ENCODE results near the gene BICRAL. TPM values are rescaled to one million over a fixed set of nuclear protein-coding genes. Genes with fewer than 3 reads are reported as not detected.
"Not testable (repeated sequence)": the region's sequence is repeated elsewhere in the genome, so short reads cannot be mapped to it uniquely, and the experiment has no call there.

BICRAL gene, protein sequence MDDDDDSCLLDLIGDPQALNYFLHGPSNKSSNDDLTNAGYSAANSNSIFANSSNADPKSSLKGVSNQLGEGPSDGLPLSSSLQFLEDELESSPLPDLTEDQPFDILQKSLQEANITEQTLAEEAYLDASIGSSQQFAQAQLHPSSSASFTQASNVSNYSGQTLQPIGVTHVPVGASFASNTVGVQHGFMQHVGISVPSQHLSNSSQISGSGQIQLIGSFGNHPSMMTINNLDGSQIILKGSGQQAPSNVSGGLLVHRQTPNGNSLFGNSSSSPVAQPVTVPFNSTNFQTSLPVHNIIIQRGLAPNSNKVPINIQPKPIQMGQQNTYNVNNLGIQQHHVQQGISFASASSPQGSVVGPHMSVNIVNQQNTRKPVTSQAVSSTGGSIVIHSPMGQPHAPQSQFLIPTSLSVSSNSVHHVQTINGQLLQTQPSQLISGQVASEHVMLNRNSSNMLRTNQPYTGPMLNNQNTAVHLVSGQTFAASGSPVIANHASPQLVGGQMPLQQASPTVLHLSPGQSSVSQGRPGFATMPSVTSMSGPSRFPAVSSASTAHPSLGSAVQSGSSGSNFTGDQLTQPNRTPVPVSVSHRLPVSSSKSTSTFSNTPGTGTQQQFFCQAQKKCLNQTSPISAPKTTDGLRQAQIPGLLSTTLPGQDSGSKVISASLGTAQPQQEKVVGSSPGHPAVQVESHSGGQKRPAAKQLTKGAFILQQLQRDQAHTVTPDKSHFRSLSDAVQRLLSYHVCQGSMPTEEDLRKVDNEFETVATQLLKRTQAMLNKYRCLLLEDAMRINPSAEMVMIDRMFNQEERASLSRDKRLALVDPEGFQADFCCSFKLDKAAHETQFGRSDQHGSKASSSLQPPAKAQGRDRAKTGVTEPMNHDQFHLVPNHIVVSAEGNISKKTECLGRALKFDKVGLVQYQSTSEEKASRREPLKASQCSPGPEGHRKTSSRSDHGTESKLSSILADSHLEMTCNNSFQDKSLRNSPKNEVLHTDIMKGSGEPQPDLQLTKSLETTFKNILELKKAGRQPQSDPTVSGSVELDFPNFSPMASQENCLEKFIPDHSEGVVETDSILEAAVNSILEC
- total RNA-seq = 10 to 100 TPM; 12.1 to 12.6 TPM

DNA sequence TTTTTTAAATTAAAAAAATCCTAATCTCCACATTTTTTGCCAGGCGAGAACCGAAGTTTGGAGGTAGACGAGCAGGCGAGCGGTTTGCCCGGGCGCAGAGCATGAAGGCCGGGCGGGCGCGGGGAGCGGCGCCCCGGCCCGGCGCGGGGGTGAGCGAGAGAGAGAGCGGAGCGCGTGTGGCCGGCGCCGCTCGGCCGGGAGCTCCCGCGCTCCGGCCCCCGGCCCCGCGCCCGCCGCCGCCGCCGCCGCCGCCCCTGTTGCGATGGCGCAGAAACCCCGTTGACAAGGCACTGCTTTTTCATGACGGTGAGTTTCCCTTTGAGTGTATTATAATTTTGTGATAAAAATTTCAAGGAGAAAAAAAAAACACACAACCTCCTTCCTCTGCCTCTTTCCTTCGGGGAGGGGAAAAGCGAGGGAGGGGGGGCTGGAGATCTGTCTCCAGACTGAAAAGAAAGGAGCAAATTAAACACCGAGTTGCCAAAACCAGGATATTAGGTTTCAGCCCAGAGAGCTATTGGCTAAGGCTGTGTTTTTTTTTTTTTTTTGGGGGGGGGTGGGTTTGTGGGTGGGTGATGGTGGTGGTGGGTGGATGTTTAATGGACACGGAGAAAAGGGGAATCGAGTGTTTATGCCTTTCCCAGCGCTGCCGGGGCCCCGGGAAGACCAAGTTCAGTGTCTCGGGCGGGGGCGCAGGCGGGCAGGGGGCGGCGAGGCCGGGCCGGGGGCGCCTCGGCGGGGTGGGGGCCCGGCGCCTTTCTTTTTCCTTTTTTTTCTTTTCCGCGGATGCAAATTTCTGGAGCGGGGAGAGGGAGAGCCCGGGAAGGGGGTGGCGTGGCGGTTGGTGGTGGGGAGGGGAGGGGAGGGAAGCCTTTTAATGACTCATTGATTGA lies at the start of gene BICRAL:
TSS of gene BICRAL (plus strand) at position 257 of the 893 bp plus-strand sequence. CDS start 39,971 bp downstream, outside the sequence.
- CTCF ChIA-PET = interaction anchor here (2.0 kb wide), 1 partner anchor 36 kb away, joined by 9 read pairs; the partner anchor contains the start of gene TBCC
- POLR2A ChIA-PET = interaction anchor here (0.6 to 3.9 kb wide), 11 partner anchors 9 to 224 kb away, joined by 3 to 67 read pairs (median 4); partner anchors contain the start of genes CNPY3, RPL7L1, TBCC and UBR2

DNA sequence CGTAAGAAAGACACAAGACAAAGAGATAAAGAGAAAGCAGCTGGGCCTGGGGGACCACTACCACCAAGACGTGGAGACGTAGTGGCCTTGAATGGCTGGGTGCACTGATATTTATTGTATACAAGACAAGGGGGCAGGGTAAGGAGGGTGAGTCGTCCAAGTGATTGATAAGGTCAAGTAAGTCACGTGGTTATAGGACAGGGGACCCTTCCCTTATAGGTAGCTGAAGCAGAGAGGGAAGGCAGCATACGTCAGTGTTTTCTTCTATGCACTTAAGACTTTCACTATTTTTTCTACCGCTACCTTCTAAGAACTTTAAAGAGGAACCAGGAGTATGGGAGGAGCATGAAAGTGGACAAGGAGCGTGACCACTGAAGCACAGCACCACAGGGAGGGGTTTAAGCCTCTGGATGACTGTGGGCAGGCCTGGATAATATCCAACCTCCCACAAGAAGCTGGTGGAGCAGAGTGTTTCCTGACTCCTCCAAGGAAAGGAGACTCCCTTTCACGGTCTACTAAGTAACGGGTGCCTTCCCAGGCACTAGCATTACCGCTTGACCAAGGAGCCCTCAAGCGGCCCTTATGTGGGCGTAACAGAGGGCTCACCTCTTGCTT lies 47.9 kb upstream of the BICRAL start:
- POLR2A ChIA-PET, CTCF ChIA-PET: not testable (repeated sequence)

DNA sequence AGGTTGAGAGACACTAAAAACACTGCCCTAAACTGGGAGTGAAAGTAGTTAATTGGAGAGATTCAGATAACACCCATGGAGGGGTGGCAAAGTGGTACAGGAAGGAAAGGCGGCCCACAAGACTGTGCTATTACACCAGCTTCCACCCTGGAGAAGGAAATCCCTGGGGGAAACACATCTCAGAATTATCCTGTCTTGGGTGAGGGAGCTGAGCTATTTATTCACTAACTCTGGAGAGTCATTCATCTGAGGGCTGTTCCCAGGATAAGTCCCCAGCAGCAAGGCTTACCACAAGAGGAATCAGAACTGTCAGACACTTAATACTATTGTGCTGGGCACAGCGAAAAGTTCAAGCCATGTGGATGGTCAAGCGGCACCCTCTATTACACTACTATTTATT lies 45.9 kb upstream of the BICRAL start:
- CTCF ChIA-PET = no interaction called here
- POLR2A ChIA-PET = no interaction called here

DNA sequence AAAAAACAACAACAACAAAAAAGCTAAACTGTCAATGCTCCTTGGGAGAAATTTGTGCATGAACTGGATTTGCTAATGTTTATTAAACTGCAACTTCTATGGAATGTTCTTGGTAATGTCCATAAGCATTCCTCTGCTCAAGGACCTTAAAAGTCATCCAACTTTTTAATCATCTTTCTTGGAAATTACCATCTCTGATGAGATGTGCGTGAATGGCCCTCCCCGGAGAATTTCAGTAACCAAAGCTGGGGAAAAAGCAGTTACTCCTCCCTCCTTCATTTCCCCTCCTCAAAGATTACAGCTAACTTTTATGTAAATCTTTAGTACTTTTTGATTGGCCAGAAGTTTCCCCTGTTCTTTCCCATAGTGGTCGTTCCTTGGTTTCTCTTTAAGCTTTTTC lies 41.1 kb upstream of the BICRAL start:
- POLR2A ChIA-PET = interaction anchor here (0.5 to 1.5 kb wide), 2 partner anchors 13 to 91 kb away, joined by 3 read pairs; no protein-coding TSS in a partner anchor
- CTCF ChIA-PET = interaction anchor here (0.6 kb wide), 3 partner anchors 15 to 90 kb away, joined by 3 to 4 read pairs (median 3); no protein-coding TSS in a partner anchor

DNA sequence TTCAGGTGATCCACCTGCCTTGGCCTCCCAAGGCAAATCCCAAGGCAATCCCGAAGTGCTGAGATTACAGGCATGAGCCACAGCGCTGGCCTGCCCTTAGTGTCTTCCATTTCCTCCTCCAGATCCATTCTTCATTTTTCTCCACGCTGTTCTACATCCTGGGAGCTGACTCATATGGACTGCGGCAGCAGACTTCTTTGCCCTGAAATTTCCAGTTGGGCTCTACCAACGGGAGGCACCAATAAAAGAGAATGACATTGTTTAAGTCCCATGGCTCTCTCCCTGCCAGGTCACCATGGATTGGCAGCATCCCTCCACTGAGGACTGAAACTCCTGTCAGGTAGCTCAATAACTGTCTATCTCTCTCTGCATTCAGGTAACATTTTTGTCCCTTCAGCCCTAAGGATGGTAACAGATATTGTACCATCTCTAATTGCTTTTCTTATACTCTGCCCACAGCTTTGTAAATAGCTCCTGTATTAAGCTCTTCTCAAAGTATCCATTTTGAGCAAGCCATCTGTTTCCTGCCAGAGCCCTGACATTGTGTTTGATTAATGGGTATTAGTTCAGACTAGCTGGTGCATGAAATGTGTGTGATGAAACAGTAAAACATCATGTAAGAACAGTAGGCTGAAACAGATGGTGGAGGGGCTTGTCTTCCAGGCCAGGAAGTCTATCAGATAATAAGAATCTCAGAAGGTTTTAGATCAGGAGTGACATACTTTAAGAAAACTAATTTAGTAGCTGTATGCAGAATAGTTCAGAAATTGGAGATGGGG lies 39.5 kb upstream of the BICRAL start:
- CTCF ChIA-PET = interaction anchor here (0.9 kb wide), 1 partner anchor 15 kb away, joined by 4 read pairs; no protein-coding TSS in a partner anchor

DNA sequence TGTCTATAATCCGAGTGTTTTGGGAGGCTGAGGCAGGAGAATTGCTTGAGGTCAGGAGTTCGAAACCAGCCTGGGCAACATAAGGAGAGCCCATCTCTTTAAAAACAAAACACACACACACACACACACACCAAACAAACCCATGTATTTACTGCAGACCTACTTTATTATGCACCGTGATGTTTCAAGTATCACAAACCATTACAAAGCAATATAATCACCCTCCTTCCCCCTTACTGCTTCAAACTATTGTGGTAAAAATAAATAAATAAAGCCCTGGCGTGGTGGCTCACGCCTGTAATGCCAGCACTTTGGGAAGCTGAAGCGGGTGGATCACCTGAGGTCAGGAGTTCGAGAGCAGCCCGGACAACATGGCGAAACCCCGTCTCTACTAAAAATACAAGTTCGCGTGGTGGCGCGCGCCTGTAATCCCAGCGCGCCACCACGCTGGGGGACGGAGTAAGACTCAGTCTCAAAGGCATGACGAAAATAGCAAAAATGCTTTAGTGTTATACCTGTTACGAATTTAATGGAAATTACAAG lies 37.4 kb upstream of the BICRAL start:
- ChIA-PET CTCF (interaction anchor here (0.7 to 2.8 kb wide), 4 partner anchors 18 to 122 kb away, joined by 4 to 9 read pairs (median 5); partner anchors contain the start of gene BICRAL), POLR2A (interaction anchor here (0.6 to 4.3 kb wide), 4 partner anchors 17 to 146 kb away, joined by 5 to 67 read pairs (median 7); partner anchors contain the start of gene BICRAL)

More for the DNA sequence above, 39.5 kb upstream of the BICRAL start:
- POLR2A ChIA-PET = interaction anchor here (0.5 kb wide), 1 partner anchor 9 kb away, joined by 3 read pairs; no protein-coding TSS in a partner anchor

DNA sequence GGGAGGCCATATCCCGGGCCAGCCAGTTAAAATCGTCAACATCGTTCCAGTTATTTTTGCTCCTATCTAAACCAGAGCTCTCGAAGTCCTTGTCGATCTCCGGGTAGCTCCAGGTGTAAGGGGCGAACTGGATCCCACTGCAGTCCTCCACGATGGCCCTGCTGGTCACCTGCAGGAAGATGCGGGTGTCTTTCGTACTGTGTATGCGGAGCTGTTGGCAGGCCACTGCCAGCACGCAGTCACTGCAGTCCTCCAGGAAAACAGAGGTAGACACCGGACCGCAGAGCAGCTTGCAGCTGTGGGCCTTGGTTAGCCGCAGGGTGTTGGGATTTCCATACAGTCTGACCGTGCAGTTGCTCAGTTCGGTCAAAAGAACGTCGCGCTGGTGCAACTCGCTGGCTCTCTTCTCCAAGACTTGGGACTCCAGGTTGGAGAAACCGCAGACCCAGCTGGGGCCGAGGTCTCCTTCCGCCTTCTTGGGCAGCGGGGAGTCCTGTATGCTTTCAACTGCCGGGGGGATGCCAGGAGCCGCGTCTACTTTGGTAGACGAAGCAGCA lies 36.7 kb upstream of the BICRAL start:
- ChIA-PET POLR2A (interaction anchor here (0.6 to 4.3 kb wide), 6 partner anchors 18 to 173 kb away, joined by 3 to 67 read pairs (median 7); partner anchors contain the start of gene BICRAL), CTCF (interaction anchor here (1.0 to 2.8 kb wide), 4 partner anchors 18 to 37 kb away, joined by 3 to 11 read pairs (median 6); partner anchors contain the start of gene BICRAL)

DNA sequence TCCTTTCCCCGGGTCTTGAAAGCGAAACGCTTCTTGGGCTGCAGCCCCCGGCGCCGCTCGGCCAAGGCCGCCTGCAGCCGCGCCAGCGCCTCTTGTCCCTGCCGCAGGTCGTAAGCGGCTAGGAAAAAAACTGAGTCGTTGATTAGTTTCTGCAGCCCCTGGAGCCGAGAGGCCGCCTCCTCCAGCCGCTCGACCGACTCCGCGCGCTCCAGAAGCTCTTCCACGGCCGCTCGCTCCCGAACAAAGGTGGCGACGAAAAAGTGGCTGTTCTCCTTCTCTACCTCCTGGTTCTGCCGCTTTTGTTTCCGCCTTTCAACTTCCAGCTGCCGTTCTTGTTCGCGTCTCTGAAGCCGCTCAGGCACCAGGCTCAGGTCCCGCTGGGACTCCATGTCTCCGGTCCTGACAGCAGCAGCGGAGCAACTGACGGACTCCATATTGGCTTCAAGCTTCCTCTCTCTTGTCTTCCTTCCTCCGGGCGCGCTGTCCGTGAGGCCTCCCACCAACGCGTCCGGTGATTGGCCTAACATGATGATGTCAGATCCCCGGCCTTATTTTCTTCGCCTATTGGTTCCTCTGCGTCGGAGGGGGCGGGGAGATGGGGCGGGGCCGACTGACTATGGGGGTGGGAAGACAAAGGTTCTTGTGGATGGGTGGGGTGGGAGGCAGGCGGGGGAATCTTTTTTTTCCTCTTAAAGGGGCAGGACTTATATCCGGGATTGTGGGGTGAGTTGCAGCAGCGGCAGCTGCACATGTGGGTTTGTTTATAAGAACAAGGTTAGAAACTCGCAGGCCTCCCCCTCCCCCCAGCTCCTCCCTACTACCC lies 36.0 kb upstream of the BICRAL start, which contains the start of gene TBCC:
TSS of gene TBCC (minus strand) at position 464 of the 823 bp plus-strand sequence. CDS start at position 434, 30 bp downstream.
- ChIA-PET POLR2A (interaction anchor here (0.7 to 4.3 kb wide), 11 partner anchors 13 to 293 kb away, joined by 3 to 67 read pairs (median 5); partner anchors contain the start of genes BICRAL and RPL7L1), CTCF (interaction anchor here (0.7 to 2.8 kb wide), 5 partner anchors 19 to 38 kb away, joined by 3 to 11 read pairs (median 4); partner anchors contain the start of gene BICRAL)

DNA sequence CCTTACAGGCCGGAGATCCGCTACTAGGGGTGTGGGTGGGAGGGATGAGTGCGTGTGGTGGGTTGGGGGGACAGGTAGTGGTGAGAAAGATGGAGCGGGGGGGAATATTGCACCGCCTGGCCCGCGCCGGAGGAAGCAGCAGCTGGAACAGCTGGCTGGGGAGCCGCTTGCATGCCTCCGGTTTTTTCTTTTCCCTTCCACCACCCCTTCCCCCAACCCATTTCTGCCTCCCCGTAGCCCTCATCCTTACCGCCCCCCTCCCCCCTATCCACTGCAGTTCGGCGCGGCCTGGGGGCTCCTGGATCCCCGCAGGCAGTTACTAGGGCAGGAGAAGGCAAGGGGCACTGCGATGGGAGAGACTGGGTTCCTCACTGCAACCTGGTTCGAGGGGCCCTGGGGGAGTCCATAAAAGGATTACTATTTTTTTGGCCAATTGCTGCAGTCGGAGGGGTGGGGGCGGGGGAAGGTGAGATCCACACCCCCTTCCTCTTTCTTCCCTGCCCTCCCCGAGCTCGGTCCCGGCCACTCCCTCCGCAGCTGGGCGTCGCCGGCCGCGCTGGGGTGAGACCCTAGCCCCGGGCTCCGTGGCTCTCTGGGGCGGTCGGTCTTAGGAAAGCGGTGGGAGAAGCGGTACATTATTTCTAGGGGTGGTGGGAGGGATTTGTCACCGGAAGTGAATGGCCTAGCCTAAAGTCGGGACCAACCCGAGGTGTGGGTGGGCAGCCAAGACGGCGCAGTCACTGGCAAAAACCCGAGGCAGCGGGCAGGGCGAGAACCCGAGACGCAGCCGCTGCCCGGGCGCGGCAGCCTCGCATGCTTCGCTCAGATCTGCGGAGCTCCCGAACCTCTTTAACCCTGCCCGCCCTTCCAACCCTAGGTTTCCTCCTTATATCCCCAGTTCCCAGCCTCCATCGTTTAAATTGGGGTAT lies 35.1 kb upstream of the BICRAL start:
- CTCF ChIA-PET = interaction anchor here (0.7 to 2.8 kb wide), 7 partner anchors 16 to 133 kb away, joined by 3 to 11 read pairs (median 3); partner anchors contain the start of genes BICRAL and RPL7L1

DNA sequence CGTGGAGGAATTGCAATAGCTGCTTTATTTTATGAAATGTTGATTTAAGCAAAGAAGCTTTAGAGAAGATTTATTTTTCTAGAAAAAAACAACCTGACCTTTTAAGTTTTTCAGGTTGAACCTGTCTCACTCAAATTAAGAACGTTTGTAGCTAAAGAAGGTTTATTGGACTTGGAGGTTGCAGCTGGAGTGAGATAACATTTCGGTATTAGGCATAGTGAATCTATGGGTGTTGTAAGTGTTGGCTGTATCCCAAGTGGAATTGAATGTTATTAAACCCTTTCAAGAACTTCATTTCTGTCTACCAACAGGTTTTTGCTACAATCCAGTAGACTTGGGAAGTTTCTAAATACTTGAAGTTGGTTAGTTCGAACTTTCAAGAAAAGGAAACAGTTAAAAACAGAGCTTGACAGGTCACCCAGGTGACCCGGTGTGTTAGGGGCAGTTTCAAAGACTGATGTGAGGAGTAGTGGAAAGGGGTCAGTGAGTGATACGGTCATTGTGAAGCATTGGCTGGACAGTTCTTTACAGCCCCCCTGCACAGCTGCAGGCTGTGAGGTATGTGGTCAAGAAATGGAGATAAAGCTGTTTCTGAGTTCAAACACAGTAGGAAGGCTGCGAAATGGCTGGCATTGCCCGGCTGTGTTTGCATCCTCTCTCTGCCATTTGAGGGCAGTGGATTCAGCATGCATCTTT lies 33.5 kb upstream of the BICRAL start:
- POLR2A ChIA-PET = interaction anchor here (0.6 to 4.3 kb wide), 11 partner anchors 13 to 397 kb away, joined by 3 to 67 read pairs (median 5); partner anchors contain the start of genes BICRAL, CNPY3 and RPL7L1
- CTCF ChIA-PET = interaction anchor here (1.1 to 1.8 kb wide), 3 partner anchors 15 to 395 kb away, joined by 3 to 4 read pairs (median 3); no protein-coding TSS in a partner anchor

More for the DNA sequence above, 35.1 kb upstream of the BICRAL start:
- POLR2A ChIA-PET = interaction anchor here (0.7 to 4.3 kb wide), 11 partner anchors 14 to 826 kb away, joined by 3 to 67 read pairs (median 5); partner anchors contain the start of genes BICRAL, BYSL, MED20 and RPL7L1

DNA sequence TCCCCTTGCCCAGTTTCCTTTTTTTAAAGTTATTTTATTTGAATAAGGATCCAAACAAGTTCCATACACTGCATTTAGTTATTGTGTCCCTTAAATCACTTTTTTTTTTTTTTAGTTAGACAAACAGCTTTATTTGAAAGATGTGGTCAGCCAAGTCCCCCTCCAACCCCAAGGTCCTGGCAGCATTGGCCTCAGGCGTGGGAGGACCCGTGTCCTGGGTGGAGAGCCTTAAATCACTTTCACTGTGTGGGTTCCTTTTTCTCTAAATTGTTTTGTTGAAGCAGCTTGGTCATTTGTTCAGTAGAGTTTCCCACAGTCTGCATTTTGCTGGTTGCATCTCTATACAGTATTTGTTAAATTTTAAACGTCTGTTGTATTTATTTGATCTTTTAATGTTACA lies 30.8 kb upstream of the BICRAL start:
- POLR2A ChIA-PET = no interaction called here
- CTCF ChIA-PET = interaction anchor here (1.6 kb wide), 1 partner anchor 18 kb away, joined by 3 read pairs; no protein-coding TSS in a partner anchor

DNA sequence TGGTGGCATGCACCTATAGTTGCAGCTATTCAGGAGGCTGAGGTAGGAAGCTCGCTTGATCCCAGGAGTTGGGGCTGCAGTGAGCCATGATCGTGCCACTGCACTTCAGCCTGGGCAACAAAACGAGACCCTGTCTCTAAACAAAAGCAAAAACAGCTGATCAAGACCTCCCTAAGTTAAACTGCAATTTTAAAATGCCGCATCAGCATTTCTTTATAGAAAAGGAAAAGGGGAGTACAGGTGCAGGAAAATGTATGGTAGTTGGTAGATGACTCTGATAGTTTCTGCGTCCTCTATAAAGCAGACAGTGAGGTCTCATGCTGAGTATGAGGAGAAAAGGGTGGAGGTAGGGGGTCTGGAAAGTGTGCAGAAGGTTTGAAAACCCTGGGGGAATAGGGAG lies 27.1 kb upstream of the BICRAL start:
- ChIA-PET POLR2A (no interaction called here), CTCF (no interaction called here)

DNA sequence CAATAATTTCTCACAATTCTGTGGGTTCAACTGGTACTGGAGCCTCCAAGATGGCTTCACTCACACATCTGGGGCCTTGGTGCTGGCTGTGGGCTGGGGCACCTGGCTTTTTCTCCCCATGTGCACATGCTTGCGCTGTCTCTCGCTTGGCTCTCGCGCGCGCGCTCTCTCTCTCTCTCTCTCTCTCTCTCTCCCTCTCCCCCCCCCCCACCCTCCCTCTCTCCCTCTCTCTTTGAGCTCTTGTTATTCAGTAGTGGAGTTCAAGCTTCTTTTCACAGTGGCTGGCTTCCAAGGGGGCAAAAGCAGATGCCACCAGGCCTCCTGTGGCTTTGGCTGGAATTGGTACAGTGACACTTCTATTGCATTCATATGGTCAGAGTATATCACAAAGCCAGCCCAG lies 25.1 kb upstream of the BICRAL start:
- ChIA-PET POLR2A (no interaction called here), CTCF (no interaction called here)

All from activated CD8-positive, alpha-beta memory T cell treated with anti-CD3 and anti-CD28 coated beads for 36 hours (primary cell).